BE2C (cell line): ENCODE data around the gene DCAF17.
"Not testable (repeated sequence)": the region's sequence is repeated elsewhere in the genome, so short reads cannot be mapped to it uniquely, and the experiment has no call there.

Experiments used
- DNase-seq: peaks from one replicate; pipeline ENCODE4 v3.0.0-alpha.2; 2020
- H3K27me3 ChIP-seq: fragments of 250-450 bp; sonication (Bioruptor Pico); 2 replicates; pipeline ENCODE4 v1.5.1; 2020; ENCODE audit warnings: mild to moderate bottlenecking
- H3K36me3 ChIP-seq: fragments of 250-450 bp; sonication (Bioruptor Pico); 2 replicates; pipeline ENCODE4 v1.5.1; 2020; ENCODE audit warnings: mild to moderate bottlenecking
- H3K4me1 ChIP-seq: fragments of 250-450 bp; sonication (Bioruptor Pico); 2 replicates; pipeline ENCODE4 v1.5.1; 2020
- H3K4me3 ChIP-seq: 2 replicates; pipeline ENCODE4 v1.5.1; 2011; ENCODE audit warnings: low read depth, low read length
- H3K9me3 ChIP-seq: fragments of 250-450 bp; sonication (Bioruptor Pico); 2 replicates; pipeline ENCODE4 v1.5.1; 2020
- TF ChIP-seq, protein P1 (sequence below): IDR thresholded peaks from 2 replicates; pipeline ENCODE4 v1.5.1; 2012; ENCODE audit warnings: mild to moderate bottlenecking, low read depth, low read length

DCAF17 gene

DNA sequence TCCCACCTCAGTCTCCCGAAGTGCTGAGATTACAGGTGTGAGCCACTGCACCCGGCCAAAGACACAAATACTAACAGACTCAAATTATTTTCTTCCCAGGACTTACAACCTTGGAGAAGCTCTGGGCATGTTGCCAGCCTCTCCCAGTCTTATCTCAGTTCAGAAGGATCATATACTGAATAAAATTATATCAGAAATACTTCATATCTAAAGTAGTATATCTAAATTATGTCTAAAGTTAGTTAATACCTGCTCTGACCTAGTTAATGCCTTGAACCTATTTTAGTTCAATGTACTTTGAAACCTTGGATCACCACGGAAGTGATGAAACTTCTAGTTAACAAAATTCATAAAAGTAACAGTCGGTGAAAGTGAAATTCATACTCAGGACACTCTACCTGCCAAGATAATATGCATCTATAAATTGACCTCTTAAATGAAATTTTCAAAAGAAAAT is 53.8 kb downstream of the DCAF17 start:
- DNase-seq, result no peak
- no peaks in the 10 kb centered on the region for H3K27me3 ChIP-seq
- H3K4me1 ChIP-seq, result no peaks in the 10 kb centered on the region
- H3K36me3 ChIP-seq, result no peaks in the 10 kb centered on the region
- no peaks in the 10 kb centered on the region for H3K9me3 ChIP-seq
- no peak overlapping the region for H3K4me3 ChIP-seq
- TF ChIP-seq, protein P1, sequence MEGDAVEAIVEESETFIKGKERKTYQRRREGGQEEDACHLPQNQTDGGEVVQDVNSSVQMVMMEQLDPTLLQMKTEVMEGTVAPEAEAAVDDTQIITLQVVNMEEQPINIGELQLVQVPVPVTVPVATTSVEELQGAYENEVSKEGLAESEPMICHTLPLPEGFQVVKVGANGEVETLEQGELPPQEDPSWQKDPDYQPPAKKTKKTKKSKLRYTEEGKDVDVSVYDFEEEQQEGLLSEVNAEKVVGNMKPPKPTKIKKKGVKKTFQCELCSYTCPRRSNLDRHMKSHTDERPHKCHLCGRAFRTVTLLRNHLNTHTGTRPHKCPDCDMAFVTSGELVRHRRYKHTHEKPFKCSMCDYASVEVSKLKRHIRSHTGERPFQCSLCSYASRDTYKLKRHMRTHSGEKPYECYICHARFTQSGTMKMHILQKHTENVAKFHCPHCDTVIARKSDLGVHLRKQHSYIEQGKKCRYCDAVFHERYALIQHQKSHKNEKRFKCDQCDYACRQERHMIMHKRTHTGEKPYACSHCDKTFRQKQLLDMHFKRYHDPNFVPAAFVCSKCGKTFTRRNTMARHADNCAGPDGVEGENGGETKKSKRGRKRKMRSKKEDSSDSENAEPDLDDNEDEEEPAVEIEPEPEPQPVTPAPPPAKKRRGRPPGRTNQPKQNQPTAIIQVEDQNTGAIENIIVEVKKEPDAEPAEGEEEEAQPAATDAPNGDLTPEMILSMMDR, result no peak

DNA sequence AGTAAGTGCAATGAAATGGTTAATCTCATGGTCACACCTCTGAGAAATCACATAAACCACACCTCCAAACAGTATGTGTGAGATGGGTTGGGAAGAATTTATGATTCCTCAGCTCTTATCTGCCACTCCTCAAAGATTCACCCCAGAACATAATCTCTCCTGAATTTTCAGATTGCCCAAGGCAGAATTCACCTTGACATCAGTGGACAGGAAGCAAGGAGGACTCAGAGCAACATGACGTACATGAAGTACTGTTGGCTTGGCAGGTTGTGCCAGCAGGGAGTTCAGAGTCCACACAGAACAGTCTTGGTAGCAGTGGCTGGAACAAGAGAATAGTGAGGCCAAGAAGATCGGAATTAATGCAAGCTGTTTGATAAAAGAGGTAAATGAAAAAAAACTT is 56.6 kb downstream of the DCAF17 start:
- H3K4me1 ChIP-seq, result no peaks in the 10 kb centered on the region
- H3K4me3 ChIP-seq, result no peak overlapping the region
- H3K36me3 ChIP-seq, result no peaks in the 10 kb centered on the region
- no peaks in the 10 kb centered on the region for H3K9me3 ChIP-seq
- no peak for DNase-seq
- no peaks in the 10 kb centered on the region for H3K27me3 ChIP-seq
- TF ChIP-seq, protein P1, result no peak

DNA sequence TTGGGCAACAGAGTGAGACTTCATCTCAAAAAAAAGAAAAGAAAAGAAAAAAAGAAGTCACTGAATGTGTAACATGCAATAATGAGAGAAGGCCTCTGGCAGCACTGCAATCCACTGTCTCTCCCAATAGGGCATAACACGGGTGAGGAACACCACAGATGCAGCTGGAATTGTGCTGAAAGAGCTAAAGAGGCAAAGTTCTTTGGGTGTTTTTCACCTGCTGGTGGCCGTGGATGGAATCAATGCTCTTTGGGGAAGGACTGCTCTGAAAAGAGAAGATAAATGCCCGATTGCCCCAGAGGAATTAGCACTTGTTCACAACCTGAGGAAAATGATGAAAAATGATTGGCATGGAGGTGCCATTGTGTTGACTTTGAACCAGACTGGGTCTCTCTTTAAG is 57.3 kb downstream of the DCAF17 start:
- TF ChIP-seq, protein P1, result no peak
- Histone ChIP-seq H3K36me3 (no peaks in the 10 kb centered on the region), H3K4me1 (no peaks in the 10 kb centered on the region), H3K27me3 (no peaks in the 10 kb centered on the region), H3K4me3 (no peak overlapping the region), H3K9me3 (no peaks in the 10 kb centered on the region)
- no peak for DNase-seq

DNA sequence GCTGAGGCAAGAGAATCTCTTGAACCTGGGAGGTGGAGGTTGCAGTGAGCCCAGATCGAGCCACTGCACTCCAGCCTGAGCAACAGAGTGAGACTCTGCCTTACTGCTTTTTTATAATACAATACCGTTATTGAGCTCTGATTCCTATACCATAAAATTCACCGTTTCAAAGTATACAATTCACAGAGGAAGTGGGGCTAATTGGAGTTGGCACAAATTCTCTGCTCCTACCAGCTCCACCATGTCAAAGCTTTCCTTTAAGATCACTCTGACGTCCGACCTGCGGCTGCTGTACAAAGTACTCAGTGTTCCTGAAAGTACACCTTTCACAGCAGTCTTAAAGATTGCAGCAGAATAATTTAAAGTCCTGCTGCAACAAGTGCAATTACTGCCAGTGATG is 58.6 kb downstream of the DCAF17 start:
- no peaks in the 10 kb centered on the region for H3K27me3 ChIP-seq
- H3K36me3 ChIP-seq, result no peaks in the 10 kb centered on the region
- H3K4me3 ChIP-seq, result no peak overlapping the region
- H3K4me1 ChIP-seq, result no peaks in the 10 kb centered on the region
- DNase-seq, result no peak
- TF ChIP-seq, protein P1, result no peak
- H3K9me3 ChIP-seq, result no peaks in the 10 kb centered on the region

DNA sequence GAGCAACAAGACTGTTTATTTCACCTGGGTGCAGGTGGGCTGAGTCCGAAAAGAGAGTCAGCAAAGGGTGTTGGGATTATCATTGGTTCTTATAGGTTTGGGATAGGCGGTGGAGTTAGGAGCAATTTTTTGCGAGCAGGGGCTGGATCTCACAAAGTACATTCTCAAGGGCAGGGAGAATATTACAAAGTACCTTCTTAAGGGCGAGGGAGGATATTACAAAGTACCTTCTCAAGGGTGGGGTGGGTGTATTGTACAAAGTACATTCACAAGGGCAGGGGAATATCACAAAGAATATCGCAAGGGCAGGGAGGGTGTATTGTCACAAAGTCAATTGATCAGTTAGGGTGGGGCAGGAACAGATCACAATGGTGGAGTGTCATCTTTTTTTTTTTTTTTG is 63.6 kb downstream of the DCAF17 start:
- H3K4me1 ChIP-seq, H3K4me3 ChIP-seq, DNase-seq, H3K9me3 ChIP-seq, H3K36me3 ChIP-seq, H3K27me3 ChIP-seq: not testable (repeated sequence)

DNA sequence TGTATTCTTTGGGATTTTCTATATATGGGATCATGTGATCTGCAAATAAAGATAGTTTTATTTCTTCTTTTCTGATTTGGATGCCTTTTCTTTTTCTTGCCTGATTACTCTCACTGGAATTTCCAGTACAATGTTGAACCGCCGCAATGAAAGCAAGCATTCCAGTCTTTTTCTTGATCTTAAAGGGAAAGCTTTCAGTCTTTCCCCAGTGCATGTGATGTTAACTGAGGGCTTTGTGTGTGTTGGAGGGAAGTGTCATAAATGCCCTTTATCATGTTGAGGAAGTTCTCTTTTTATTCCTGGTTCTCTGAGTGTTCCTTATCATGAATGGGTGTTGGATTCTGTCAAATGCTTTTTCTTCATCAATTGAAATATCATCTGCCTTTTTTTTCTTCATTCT is 71.3 kb downstream of the DCAF17 start:
- no peaks in the 10 kb centered on the region for H3K9me3 ChIP-seq
- DNase-seq, result no peak
- TF ChIP-seq, protein P1, result no peak
- no peaks in the 10 kb centered on the region for H3K4me1 ChIP-seq
- no peak overlapping the region for H3K4me3 ChIP-seq
- H3K36me3 ChIP-seq, result no peaks in the 10 kb centered on the region
- no peaks in the 10 kb centered on the region for H3K27me3 ChIP-seq
